Osteocyte (in vitro differentiated cells): ENCODE measurements around the gene POGLUT3. TPM values are rescaled to one million over a fixed set of nuclear protein-coding genes. Genes with fewer than 3 reads are reported as not detected.

ENCODE experiments used
- DNase-seq: peaks from one replicate; pipeline ENCODE4 v3.0.0; 2021; ENCODE audit warnings: mixed read lengths; ENCODE audit not compliant: unreplicated experiment; ENCODE audit errors: extremely low spot score
- H3K27ac Mint-ChIP-seq: one replicate; pipeline ENCODE4 v1.8.0; 2021; ENCODE audit warnings: mild to moderate bottlenecking, mixed read lengths; ENCODE audit not compliant: unreplicated experiment
- H3K27me3 Mint-ChIP-seq: one replicate; pipeline ENCODE4 v1.8.0; 2021; ENCODE audit warnings: mixed read lengths; ENCODE audit not compliant: unreplicated experiment
- H3K36me3 Mint-ChIP-seq: one replicate; pipeline ENCODE4 v1.8.0; 2021; ENCODE audit warnings: mixed read lengths; ENCODE audit not compliant: unreplicated experiment
- H3K4me1 Mint-ChIP-seq: one replicate; pipeline ENCODE4 v1.8.0; 2021; ENCODE audit warnings: mixed read lengths; ENCODE audit not compliant: unreplicated experiment
- H3K4me3 Mint-ChIP-seq: one replicate; pipeline ENCODE4 v1.8.0; 2021; ENCODE audit warnings: mild to moderate bottlenecking, moderate library complexity, mixed read lengths; ENCODE audit not compliant: unreplicated experiment
- H3K9me3 Mint-ChIP-seq: one replicate; pipeline ENCODE4 v1.8.0; 2021; ENCODE audit warnings: mixed read lengths; ENCODE audit not compliant: unreplicated experiment
- total RNA-seq: library from RNA; stranded (reverse); gene quantifications from 2 replicates; pipeline ENCODE4 v1.2.1, GENCODE V29; 2021
- TF ChIP-seq, protein P1 (sequence below): fragments of 200-600 bp; sonication (generic); IDR thresholded peaks from 2 replicates; pipeline ENCODE4 v1.5.0; 2021; ENCODE audit warnings: antibody characterized with exemption, mild to moderate bottlenecking, moderate library complexity

Gene POGLUT3
- total RNA-seq, 1 donor from 2014 or later: 50.7 TPM

DNA sequence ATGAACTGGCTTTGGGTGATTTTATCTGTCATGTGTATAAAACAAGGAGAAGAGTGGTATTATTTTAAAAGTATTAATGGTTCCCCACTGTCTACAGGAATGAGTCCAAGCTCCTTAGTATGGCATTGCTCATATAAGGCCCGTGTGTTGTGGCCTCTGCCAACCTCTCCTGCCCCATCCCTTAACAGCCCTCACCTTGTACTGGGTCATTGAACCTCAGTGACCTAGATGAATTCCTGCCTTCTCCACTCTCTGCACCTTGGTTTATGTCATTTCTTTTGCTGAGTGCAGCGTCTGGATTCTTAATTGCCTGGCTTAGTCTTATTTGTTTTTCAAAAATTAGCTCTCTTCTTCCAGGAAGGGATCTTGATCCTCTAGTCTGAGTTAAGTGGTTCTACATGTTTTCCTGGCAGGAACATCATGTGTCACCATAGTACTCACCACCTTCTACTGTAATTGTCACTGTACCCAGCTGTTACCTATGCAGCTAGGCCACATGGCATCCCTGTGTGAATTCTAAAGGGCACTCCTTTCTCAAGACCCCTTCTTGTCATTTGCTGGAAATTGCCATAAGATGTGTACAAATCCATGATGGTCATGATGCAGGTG is 36.2 kb upstream of the POGLUT3 start:
- no peaks in the 10 kb centered on the region for H3K27me3 Mint-ChIP-seq
- H3K27ac Mint-ChIP-seq: no peak overlapping the region
- no peaks in the 10 kb centered on the region for H3K36me3 Mint-ChIP-seq
- H3K9me3 Mint-ChIP-seq: no peaks in the 10 kb centered on the region
- DNase-seq: no peak
- TF ChIP-seq, protein P1, sequence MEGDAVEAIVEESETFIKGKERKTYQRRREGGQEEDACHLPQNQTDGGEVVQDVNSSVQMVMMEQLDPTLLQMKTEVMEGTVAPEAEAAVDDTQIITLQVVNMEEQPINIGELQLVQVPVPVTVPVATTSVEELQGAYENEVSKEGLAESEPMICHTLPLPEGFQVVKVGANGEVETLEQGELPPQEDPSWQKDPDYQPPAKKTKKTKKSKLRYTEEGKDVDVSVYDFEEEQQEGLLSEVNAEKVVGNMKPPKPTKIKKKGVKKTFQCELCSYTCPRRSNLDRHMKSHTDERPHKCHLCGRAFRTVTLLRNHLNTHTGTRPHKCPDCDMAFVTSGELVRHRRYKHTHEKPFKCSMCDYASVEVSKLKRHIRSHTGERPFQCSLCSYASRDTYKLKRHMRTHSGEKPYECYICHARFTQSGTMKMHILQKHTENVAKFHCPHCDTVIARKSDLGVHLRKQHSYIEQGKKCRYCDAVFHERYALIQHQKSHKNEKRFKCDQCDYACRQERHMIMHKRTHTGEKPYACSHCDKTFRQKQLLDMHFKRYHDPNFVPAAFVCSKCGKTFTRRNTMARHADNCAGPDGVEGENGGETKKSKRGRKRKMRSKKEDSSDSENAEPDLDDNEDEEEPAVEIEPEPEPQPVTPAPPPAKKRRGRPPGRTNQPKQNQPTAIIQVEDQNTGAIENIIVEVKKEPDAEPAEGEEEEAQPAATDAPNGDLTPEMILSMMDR: no peak
- H3K4me3 Mint-ChIP-seq: no peak overlapping the region
- no peaks in the 10 kb centered on the region for H3K4me1 Mint-ChIP-seq

DNA sequence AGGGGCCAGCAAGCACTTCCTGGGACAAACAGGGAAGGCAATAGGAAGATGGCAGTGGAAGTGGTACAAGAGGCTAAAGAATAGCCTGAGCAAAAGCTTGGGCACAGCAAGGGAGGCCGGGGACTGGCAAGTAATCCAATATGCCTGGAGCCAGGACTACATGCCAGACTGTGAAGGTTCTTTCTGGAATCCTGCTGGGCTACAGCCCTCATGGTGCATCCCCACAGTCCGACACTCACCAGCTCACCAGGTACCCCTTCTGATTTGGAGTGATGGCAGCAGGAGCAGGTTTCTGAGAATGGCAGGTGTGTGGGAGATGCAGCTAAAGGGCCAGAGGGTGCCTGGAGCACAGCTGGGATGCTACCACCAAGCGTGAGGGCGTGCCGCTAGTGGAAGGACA is 32.2 kb upstream of the POGLUT3 start:
- Mint-ChIP-seq H3K27ac (no peak overlapping the region), H3K36me3 (no peaks in the 10 kb centered on the region), H3K9me3 (no peaks in the 10 kb centered on the region)

DNA sequence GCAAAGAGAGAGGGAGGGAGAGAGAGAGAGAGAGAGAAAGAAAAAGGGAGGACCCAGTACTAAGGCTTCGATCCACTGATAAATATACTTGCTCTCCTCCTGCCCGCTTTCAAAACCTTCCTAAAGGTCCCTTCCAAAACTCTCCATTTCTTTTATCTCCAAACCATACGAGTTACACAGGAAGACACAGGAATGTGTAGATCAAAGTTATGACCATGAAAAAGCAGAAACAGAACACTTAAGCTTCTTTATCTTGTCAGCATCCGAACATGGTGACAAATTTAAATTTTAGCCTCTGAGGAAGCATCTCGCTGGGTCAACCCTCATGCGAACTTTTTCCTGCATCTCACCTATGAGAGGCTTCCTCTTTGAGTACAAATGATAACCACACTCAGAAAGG is 29.2 kb upstream of the POGLUT3 start:
- Mint-ChIP-seq H3K36me3 (no peaks in the 10 kb centered on the region), H3K27me3 (no peaks in the 10 kb centered on the region), H3K4me3 (no peak overlapping the region), H3K9me3 (no peaks in the 10 kb centered on the region), H3K27ac (no peak overlapping the region), H3K4me1 (peaks cover 2% of the 10 kb centered on the region)
- DNase-seq: no peak
- TF ChIP-seq, protein P1: no peak

More for the DNA sequence above, 32.2 kb upstream of the POGLUT3 start:
- Mint-ChIP-seq H3K4me3 (no peak overlapping the region), H3K4me1 (peaks cover 2% of the 10 kb centered on the region), H3K27me3 (no peaks in the 10 kb centered on the region)
- TF ChIP-seq, protein P1: no peak
- DNase-seq: peak; percentile 60

DNA sequence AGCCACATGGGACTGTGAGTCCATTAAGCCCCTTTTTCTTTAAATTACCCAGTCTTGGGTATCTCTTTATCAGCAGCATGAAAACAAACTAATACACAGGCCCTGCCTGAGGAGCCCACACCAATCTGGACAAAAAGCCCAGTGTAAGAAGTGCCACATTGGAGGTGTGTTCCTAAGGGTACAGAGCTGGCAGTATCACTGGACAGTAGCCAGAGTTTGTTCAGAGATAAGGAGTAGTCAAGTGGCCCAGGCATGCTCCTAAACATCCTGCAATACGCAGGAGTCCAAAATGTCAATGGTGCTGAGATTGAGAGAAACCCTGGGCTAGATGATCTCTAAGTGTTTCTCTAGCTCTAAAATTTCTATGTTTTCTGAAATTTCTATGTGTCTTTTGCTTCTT is 27.0 kb upstream of the POGLUT3 start:
- no peak for DNase-seq
- H3K36me3 Mint-ChIP-seq: no peaks in the 10 kb centered on the region
- H3K9me3 Mint-ChIP-seq: no peaks in the 10 kb centered on the region
- H3K4me3 Mint-ChIP-seq: no peak overlapping the region
- no peak overlapping the region for H3K27ac Mint-ChIP-seq
- no peaks in the 10 kb centered on the region for H3K27me3 Mint-ChIP-seq
- H3K4me1 Mint-ChIP-seq: peaks cover 2% of the 10 kb centered on the region
- TF ChIP-seq, protein P1: no peak

DNA sequence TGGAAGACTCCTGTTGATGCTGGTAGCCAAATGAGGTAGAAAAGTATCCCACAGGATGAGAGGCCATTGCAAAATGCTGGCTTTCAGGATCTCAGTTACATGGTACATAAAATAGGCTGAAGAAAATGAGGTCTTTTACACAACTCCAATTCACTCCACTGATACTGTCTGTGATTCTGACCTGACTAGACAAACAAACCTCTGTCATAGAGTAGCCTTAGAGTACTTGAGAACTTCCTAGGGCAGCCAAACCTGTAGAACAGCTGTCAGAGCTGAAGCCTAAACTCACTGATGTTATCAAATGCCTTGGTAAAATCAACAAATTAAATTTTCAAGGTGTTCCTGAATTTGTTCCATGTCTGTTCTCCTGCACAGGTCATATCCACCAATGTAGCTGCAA is 26.2 kb upstream of the POGLUT3 start:
- Mint-ChIP-seq H3K4me3 (no peak overlapping the region), H3K36me3 (no peaks in the 10 kb centered on the region), H3K9me3 (no peaks in the 10 kb centered on the region), H3K27me3 (no peaks in the 10 kb centered on the region), H3K4me1 (peaks cover 2% of the 10 kb centered on the region), H3K27ac (no peak overlapping the region)
- DNase-seq: no peak
- TF ChIP-seq, protein P1: no peak
